K562 (cell line): ENCODE data around the gene PPP1R12B. TPM values are rescaled to one million over a fixed set of nuclear protein-coding genes. Genes with fewer than 3 reads are reported as not detected.

Experiments used
- ATAC-seq: fragments of 200-7000 bp; cut with Tn5 transposase; 3 replicates; pipeline ENCODE4 v1.9.1; 2020; ENCODE audit warnings: moderate library complexity
- BruUV-seq: library from RNA; stranded (reverse); fragments of 400-500 nt; replicated peaks from 2 replicates; lab custom pipeline; 2021; lab: Mats Ljungman, UMichigan
- CTCF ChIA-PET: fragments of 300-600 bp; formaldehyde crosslinking; extraction: SDS; loops from one replicate; lab custom pipeline; 2021; ENCODE audit warnings: low intra/inter-chr PET ratio; lab: Yijun Ruan, JAX
- POLR2A ChIA-PET: fragments of 300-600, 350-650 bp; sonication (Branson Sonifier 250); formaldehyde crosslinking; extraction: SDS; loops from one replicate; lab custom pipeline; 2021; ENCODE audit warnings: antibody characterized with exemption, inconsistent platforms; lab: Yijun Ruan, JAX
- DNase-seq, 4 experiments: peaks; one replicate each; pipeline versions ENCODE4 v3.0.0 to v3.0.0-alpha.2; 2011 to 2018; ENCODE audit warnings: low spot score in 3 of 4, mixed read lengths in 3 of 4; ENCODE audit errors: extremely low read depth in 1 of 4
- FAIRE-seq: peaks from 2 replicates; lab custom pipeline; 2011; peaks lifted over from hg19 to GRCh38; lab: Jason Lieb, UNC
- H2AFZ ChIP-seq: 2 replicates; pipeline ENCODE4 v1.6.0; 2011; ENCODE audit warnings: low read depth, low read length, control low read depth, inconsistent platforms
- H3K27ac ChIP-seq: fragments of 200-600 bp; 3 replicates; pipeline ENCODE4 v1.8.0; 2011; ENCODE audit warnings: low read depth, mild to moderate bottlenecking, control low read depth, inconsistent platforms, low read length, moderate library complexity, mixed read lengths; ENCODE audit errors: extremely low read depth
- H3K27me3 ChIP-seq, 2 experiments: fragments of 300-600 bp in 1 of 2; 2 replicates in 1 of 2; 3 replicates in 1 of 2; pipeline versions ENCODE4 v1.6.0 to v1.8.0; 2011; ENCODE audit warnings: inconsistent platforms in 2 of 2, low read length in 2 of 2, mild to moderate bottlenecking in 1 of 2, mixed read lengths in 1 of 2, moderate library complexity in 1 of 2; ENCODE audit not compliant: control insufficient read depth in 2 of 2, insufficient read depth in 2 of 2
- H3K36me3 ChIP-seq: fragments of 300-600 bp; 3 replicates; pipeline ENCODE4 v1.8.0; 2011; ENCODE audit warnings: mild to moderate bottlenecking, low read length, inconsistent platforms; ENCODE audit not compliant: control insufficient read depth, insufficient read depth
- H3K4me1 ChIP-seq, 2 experiments: fragments of 200-600 bp in 1 of 2; replicated peaks in 1 of 2; 2 replicates in 1 of 2; 3 replicates in 1 of 2; pipeline versions ENCODE4 v1.5.1 to v1.8.0; 2011; ENCODE audit warnings: inconsistent platforms in 2 of 2, low read length in 2 of 2, mild to moderate bottlenecking in 1 of 2, mixed read lengths in 1 of 2, moderate library complexity in 1 of 2; ENCODE audit not compliant: control insufficient read depth in 2 of 2, insufficient read depth in 2 of 2
- H3K4me2 ChIP-seq: 2 replicates; pipeline ENCODE4 v1.6.1; 2011; ENCODE audit warnings: low read length, control low read depth, inconsistent platforms, mixed read lengths; ENCODE audit not compliant: insufficient read depth
- H3K4me3 ChIP-seq: fragments of 200-600 bp; sonication (generic), shearing (Covaris generic); 2 replicates; pipeline ENCODE4 v1.5.1; 2016; ENCODE audit warnings: control low read depth, inconsistent platforms
- H3K79me2 ChIP-seq: fragments of 200-600 bp; 3 replicates; pipeline ENCODE4 v1.8.0; 2011; ENCODE audit warnings: low read length, inconsistent platforms; ENCODE audit not compliant: control insufficient read depth, insufficient read depth
- H3K9ac ChIP-seq, 2 experiments: 2 replicates each; pipeline versions ENCODE4 v1.6.0 to v1.6.1; 2011; ENCODE audit warnings: low read depth in 2 of 2, low read length in 2 of 2, control low read depth in 1 of 2, inconsistent platforms in 1 of 2, mild to moderate bottlenecking in 1 of 2, mixed read lengths in 1 of 2; ENCODE audit not compliant: insufficient read depth in 1 of 2
- H3K9me1 ChIP-seq: one replicate; pipeline ENCODE4 v1.6.0; 2011; ENCODE audit warnings: inconsistent platforms, mild to moderate bottlenecking, low read length, moderate library complexity; ENCODE audit not compliant: control insufficient read depth, insufficient read depth
- H3K9me3 ChIP-seq: replicated peaks from 2 replicates; pipeline ENCODE4 v1.5.1; 2011; ENCODE audit warnings: low read depth, low read length, inconsistent platforms; ENCODE audit not compliant: control insufficient read depth, insufficient read depth
- H4K20me1 ChIP-seq: replicated peaks from 2 replicates; pipeline ENCODE4 v1.6.1; 2011; ENCODE audit warnings: low read length, inconsistent platforms, mixed read lengths; ENCODE audit not compliant: control insufficient read depth, insufficient read depth
- CEBPB ChIP-seq: fragments of 450-650 bp; IDR thresholded peaks from 2 replicates; pipeline ENCODE4 v1.6.1; 2016; ENCODE audit warnings: missing genetic modification characterization, missing compliant biosample characterization
- FOS ChIP-seq: IDR thresholded peaks from 3 replicates; pipeline ENCODE4 v1.6.1; 2011; ENCODE audit not compliant: insufficient read length; ENCODE audit errors: extremely low read depth
- HDAC2 ChIP-seq: fragments of 450-650 bp; IDR thresholded peaks from 2 replicates; pipeline ENCODE4 v1.6.1; 2016; ENCODE audit warnings: mild to moderate bottlenecking
- PRMT5 ChIP-seq: sonication (generic); formaldehyde crosslinking; IDR thresholded peaks from 2 replicates; pipeline ENCODE4 v1.5.0; 2020; ENCODE audit warnings: missing genetic modification reagents
- RCOR1 ChIP-seq, 2 experiments: IDR thresholded peaks; 2 replicates each; pipeline ENCODE4 v1.6.1; 2012; ENCODE audit warnings: low read depth in 2 of 2, low read length in 2 of 2, borderline replicate concordance in 1 of 2, improper control_type of control experiment in 1 of 2
- SNAPC5 ChIP-seq: fragments of 250-450 bp; sonication (Bioruptor Pico); IDR thresholded peaks from 2 replicates; pipeline ENCODE4 v1.8.0; 2021; ENCODE audit warnings: moderate library complexity, mild to moderate bottlenecking, inconsistent platforms
- SRSF7 ChIP-seq: fragments of 200-400 bp; formaldehyde crosslinking; optimal IDR thresholded peaks from 2 replicates; pipeline ENCODE3; 2017; ENCODE audit warnings: mild to moderate bottlenecking, low read depth, low read length
- TCF7 ChIP-seq: sonication (generic); IDR thresholded peaks from 2 replicates; pipeline ENCODE4 v1.6.1; 2016; ENCODE audit warnings: antibody characterized with exemption, borderline replicate concordance
- THAP7 ChIP-seq: fragments of 250-450 bp; sonication (Bioruptor Pico); IDR thresholded peaks from 2 replicates; pipeline ENCODE4 v1.5.0; 2021
- U2AF2 ChIP-seq: fragments of 200-400 bp; formaldehyde crosslinking; optimal IDR thresholded peaks from 2 replicates; pipeline ENCODE3; 2017; ENCODE audit warnings: low read depth, mild to moderate bottlenecking, low read length
- ZBTB9 ChIP-seq: fragments of 450-650 bp; formaldehyde crosslinking; IDR thresholded peaks from 2 replicates; pipeline ENCODE4 v1.4.0; 2020; ENCODE audit warnings: mild to moderate bottlenecking, moderate library complexity
- ZNF3 ChIP-seq: fragments of 250-450 bp; sonication (Bioruptor Pico); IDR thresholded peaks from 2 replicates; pipeline ENCODE4 v1.5.0; 2021; ENCODE audit warnings: mild to moderate bottlenecking, moderate library complexity
- ZNF507 ChIP-seq: conservative IDR thresholded peaks from 2 replicates; pipeline ENCODE4 v1.6.1; 2017; ENCODE audit warnings: missing genetic modification characterization, missing compliant biosample characterization
- WGBS: fragments of 100-300 bp; shearing (Covaris generic); methylation state at CpG from one replicate; pipeline ENCODE4 v1.1.6; 2016; ENCODE audit warnings: low coverage, mixed read lengths; ENCODE audit not compliant: insufficient coverage; ENCODE audit errors: missing lambda C conversion rate; 5-methylcytosine and 5-hydroxymethylcytosine counted together
- in situ Hi-C: fragments of 300-500 bp; cut with MboI; formaldehyde crosslinking; loops from 4 replicates; pipeline ENCODE4 v1.15.0; 2018; ENCODE audit warnings: inconsistent platforms, mixed read lengths
- intact Hi-C: fragments of 100-400 bp; cut with micrococcal nuclease; formaldehyde crosslinking; loops from 2 replicates; pipeline ENCODE4 v1.14.2; 2022
- polyA plus RNA-seq, 8 experiments: library from polyadenylated mRNA; depleted of rRNA in 4 of 8; stranded (reverse) in 5 of 8; unstranded in 3 of 8; fragments of >200 nt; fragmentation: Nextera tagmentation in 2 of 8; fragmentation: Illumina TruSeq in 1 of 8; extraction: Ambion mirVana in 2 of 8; extraction: Trizol in 1 of 8; gene quantifications; 2 replicates each; pipeline versions ENCODE4 v1.2.1 to v1.2.3, GENCODE V29; 2011 to 2014; ENCODE audit warnings: inconsistent platforms in 1 of 8, missing spikeins in 1 of 8
- total RNA-seq, 7 experiments: library from RNA; depleted of rRNA in 6 of 7; stranded (reverse); fragments of >200 nt in 6 of 7; fragmentation: Illumina TruSeq in 2 of 7; extraction: Trizol in 2 of 7; gene quantifications; 2 replicates each; pipeline versions ENCODE4 v1.2.1 to v1.2.3, GENCODE V29; 2011 to 2021; ENCODE audit warnings: low replicate concordance in 1 of 7
- TF ChIP-seq, protein P1 (sequence below): fragments of 450-650 bp; IDR thresholded peaks from 2 replicates; pipeline ENCODE4 v1.6.1; 2016; ENCODE audit warnings: mild to moderate bottlenecking
- TF ChIP-seq, protein P2 (sequence below): sonication (generic); formaldehyde crosslinking; IDR thresholded peaks from 2 replicates; pipeline ENCODE4 v1.4.0; 2020; ENCODE audit warnings: mild to moderate bottlenecking, missing genetic modification reagents
- TF ChIP-seq, protein P3 (sequence below), 2 experiments: fragments of 450-650 bp in 1 of 2; sonication (generic) in 1 of 2; formaldehyde crosslinking; conservative IDR thresholded peaks; 2 replicates each; pipeline versions ENCODE4 v1.4.0 to v1.8.1; 2020 to 2022; ENCODE audit warnings: mild to moderate bottlenecking in 1 of 2, missing genetic modification reagents in 1 of 2

PPP1R12B gene
- total and polyA plus RNA-seq, 9 of the 15 experiments (the other 6 are each of a cell fraction or from before 2014, with no cell fraction given) = 0.73 to 16.9 (median 13.6) TPM

GRCh38 chr1:202361224-202361623 is 12.7 kb downstream of the PPP1R12B start:
- in situ Hi-C loops = no loop called here
- ChIA-PET POLR2A (interaction anchor here (1.3 to 1.5 kb wide), 2 partner anchors 10 to 12 kb away, joined by 5 to 7 read pairs; partner anchors contain the start of gene PPP1R12B), CTCF (no interaction called here)
- Histone ChIP-seq H3K27ac (no peak overlapping the region), H3K27me3 (no peaks in the 10 kb centered on the region), H2AFZ (no peak overlapping the region), H3K9me3 (no peaks in the 10 kb centered on the region), H3K79me2 (peaks cover 61% of the 10 kb centered on the region), H3K9me1 (no peaks in the 10 kb centered on the region), H3K4me3 (no peak overlapping the region), H4K20me1 (no peaks in the 10 kb centered on the region), H3K9ac (no peak overlapping the region), H3K4me1 (peaks cover 5 to 8% of the 10 kb centered on the region in 2 experiments; a peak in 2 of 5 replicates), H3K36me3 (no peaks in the 10 kb centered on the region), H3K4me2 (no peak overlapping the region)
- no TSS peak for BruUV-seq
- ATAC-seq = no peak
- 82% methylated on average over 2 of the region's 2 CpGs for WGBS
- TF ChIP-seq ZBTB9 (CRISPR knock-in tag) (no peak), TCF7 (no peak), ZNF3 (no peak), RCOR1 (IDR thresholded peaks at IDR 0.05; ENCODE audit: borderline replicate concordance in 1 of 2, low read depth in 2 of 2, low read length in 2 of 2) (no peak), FOS (no peak), PRMT5 (no peak), ZNF507 (tag) (no peak), HDAC2 (no peak), CEBPB (tag) (no peak), SNAPC5 (CRISPR knock-in tag) (no peak), THAP7 (no peak), U2AF2 (no peak), SRSF7 (no peak)
- TF ChIP-seq, protein P1, sequence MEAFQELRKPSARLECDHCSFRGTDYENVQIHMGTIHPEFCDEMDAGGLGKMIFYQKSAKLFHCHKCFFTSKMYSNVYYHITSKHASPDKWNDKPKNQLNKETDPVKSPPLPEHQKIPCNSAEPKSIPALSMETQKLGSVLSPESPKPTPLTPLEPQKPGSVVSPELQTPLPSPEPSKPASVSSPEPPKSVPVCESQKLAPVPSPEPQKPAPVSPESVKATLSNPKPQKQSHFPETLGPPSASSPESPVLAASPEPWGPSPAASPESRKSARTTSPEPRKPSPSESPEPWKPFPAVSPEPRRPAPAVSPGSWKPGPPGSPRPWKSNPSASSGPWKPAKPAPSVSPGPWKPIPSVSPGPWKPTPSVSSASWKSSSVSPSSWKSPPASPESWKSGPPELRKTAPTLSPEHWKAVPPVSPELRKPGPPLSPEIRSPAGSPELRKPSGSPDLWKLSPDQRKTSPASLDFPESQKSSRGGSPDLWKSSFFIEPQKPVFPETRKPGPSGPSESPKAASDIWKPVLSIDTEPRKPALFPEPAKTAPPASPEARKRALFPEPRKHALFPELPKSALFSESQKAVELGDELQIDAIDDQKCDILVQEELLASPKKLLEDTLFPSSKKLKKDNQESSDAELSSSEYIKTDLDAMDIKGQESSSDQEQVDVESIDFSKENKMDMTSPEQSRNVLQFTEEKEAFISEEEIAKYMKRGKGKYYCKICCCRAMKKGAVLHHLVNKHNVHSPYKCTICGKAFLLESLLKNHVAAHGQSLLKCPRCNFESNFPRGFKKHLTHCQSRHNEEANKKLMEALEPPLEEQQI = no peak
- TF ChIP-seq, protein P2, sequence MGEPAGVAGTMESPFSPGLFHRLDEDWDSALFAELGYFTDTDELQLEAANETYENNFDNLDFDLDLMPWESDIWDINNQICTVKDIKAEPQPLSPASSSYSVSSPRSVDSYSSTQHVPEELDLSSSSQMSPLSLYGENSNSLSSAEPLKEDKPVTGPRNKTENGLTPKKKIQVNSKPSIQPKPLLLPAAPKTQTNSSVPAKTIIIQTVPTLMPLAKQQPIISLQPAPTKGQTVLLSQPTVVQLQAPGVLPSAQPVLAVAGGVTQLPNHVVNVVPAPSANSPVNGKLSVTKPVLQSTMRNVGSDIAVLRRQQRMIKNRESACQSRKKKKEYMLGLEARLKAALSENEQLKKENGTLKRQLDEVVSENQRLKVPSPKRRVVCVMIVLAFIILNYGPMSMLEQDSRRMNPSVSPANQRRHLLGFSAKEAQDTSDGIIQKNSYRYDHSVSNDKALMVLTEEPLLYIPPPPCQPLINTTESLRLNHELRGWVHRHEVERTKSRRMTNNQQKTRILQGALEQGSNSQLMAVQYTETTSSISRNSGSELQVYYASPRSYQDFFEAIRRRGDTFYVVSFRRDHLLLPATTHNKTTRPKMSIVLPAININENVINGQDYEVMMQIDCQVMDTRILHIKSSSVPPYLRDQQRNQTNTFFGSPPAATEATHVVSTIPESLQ (CRISPR knock-in tag) = no peak
- TF ChIP-seq, protein P3, sequence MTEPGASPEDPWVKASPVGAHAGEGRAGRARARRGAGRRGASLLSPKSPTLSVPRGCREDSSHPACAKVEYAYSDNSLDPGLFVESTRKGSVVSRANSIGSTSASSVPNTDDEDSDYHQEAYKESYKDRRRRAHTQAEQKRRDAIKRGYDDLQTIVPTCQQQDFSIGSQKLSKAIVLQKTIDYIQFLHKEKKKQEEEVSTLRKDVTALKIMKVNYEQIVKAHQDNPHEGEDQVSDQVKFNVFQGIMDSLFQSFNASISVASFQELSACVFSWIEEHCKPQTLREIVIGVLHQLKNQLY (CRISPR knock-in tag; conservative IDR thresholded peaks at IDR 0.05) = no peak
- intact Hi-C loops = no loop called here
- DNase-seq = no peak
- no peak for FAIRE-seq
